Keratinocyte (primary cell): ENCODE measurements around the gene DDX6.

Source experiments
- EZH2 ChIP-seq: IDR thresholded peaks from one replicate; pipeline ENCODE4 v1.6.1; 2012; ENCODE audit warnings: inconsistent platforms, mild to moderate bottlenecking, low read length, moderate library complexity
- TF ChIP-seq, protein P1 (sequence below), 3 experiments: IDR thresholded peaks in 1 of 3; conservative IDR thresholded peaks in 1 of 3; optimal IDR thresholded peaks in 1 of 3; 2 replicates in 2 of 3; 3 replicates in 1 of 3; pipeline versions ENCODE3 to v1.5.1; 2011; ENCODE audit warnings: low read length in 3 of 3, mild to moderate bottlenecking in 3 of 3, moderate library complexity in 2 of 3, control low read depth in 1 of 3, inconsistent platforms in 1 of 3; ENCODE audit not compliant: insufficient read depth in 2 of 3; ENCODE audit errors: extremely low read depth in 1 of 3

DNA sequence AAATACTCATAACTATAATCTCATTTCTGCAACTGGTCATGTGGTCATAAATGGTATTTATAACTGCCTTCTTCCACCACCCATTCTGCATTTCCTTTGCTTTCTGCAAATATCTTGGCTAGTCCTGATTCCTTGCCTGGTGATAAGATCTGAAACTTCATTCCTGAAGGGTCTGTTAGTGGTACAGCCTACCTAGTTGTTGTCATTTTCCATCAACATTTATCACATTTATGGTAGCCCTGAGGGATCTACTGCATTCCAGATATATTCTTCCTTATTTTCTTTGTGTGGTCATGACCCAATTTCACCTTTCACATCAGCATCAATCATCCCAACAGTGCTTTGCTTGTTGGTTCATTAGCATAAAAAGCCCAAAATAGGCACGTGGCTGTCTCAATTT lies 50.1 kb downstream of the DDX6 start:
- TF ChIP-seq, protein P1, sequence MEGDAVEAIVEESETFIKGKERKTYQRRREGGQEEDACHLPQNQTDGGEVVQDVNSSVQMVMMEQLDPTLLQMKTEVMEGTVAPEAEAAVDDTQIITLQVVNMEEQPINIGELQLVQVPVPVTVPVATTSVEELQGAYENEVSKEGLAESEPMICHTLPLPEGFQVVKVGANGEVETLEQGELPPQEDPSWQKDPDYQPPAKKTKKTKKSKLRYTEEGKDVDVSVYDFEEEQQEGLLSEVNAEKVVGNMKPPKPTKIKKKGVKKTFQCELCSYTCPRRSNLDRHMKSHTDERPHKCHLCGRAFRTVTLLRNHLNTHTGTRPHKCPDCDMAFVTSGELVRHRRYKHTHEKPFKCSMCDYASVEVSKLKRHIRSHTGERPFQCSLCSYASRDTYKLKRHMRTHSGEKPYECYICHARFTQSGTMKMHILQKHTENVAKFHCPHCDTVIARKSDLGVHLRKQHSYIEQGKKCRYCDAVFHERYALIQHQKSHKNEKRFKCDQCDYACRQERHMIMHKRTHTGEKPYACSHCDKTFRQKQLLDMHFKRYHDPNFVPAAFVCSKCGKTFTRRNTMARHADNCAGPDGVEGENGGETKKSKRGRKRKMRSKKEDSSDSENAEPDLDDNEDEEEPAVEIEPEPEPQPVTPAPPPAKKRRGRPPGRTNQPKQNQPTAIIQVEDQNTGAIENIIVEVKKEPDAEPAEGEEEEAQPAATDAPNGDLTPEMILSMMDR (optimal IDR thresholded peaks at IDR 0.05 in 1 of 3, IDR thresholded peaks at IDR 0.05 in 1 of 3, conservative IDR thresholded peaks at IDR 0.05 in 1 of 3; ENCODE audit: extremely low read depth in 1 of 3, insufficient read depth in 2 of 3, low read length in 3 of 3) = no peak
- no peak for TF ChIP-seq EZH2
